Neuron (in vitro differentiated cells): Measurements from ENCODE around the gene RIN3.
"Not testable (repeated sequence)": the region's sequence is repeated elsewhere in the genome, so short reads cannot be mapped to it uniquely, and the experiment has no call there.

Experiments used
- H2AFZ ChIP-seq: one replicate; pipeline ENCODE4 v1.6.1; 2013; ENCODE audit warnings: low read depth, mild to moderate bottlenecking, inconsistent platforms, low read length, moderate library complexity
- H3K27me3 ChIP-seq: one replicate; pipeline ENCODE4 v1.6.1; 2013; ENCODE audit warnings: low read length; ENCODE audit not compliant: insufficient read depth
- H3K36me3 ChIP-seq: one replicate; pipeline ENCODE4 v1.6.1; 2013; ENCODE audit warnings: low read length; ENCODE audit not compliant: insufficient read depth
- H3K4me1 ChIP-seq: one replicate; pipeline ENCODE4 v1.6.1; 2013; ENCODE audit warnings: low read length; ENCODE audit not compliant: insufficient read depth
- H3K4me3 ChIP-seq: 2 replicates; pipeline ENCODE4 v1.5.1; 2013; ENCODE audit warnings: mild to moderate bottlenecking, low read length, moderate library complexity
- H3K9me3 ChIP-seq: one replicate; pipeline ENCODE4 v1.6.1; 2013; ENCODE audit warnings: low read length

The RIN3 gene

GRCh38 chr14:92635896-92636295 is 122.3 kb downstream of the RIN3 start:
- Histone ChIP-seq H3K4me3 (no peak overlapping the region), H3K9me3 (no peaks in the 10 kb centered on the region), H2AFZ (no peak overlapping the region), H3K27me3 (no peaks in the 10 kb centered on the region), H3K36me3 (no peaks in the 10 kb centered on the region), H3K4me1 (peaks cover 9% of the 10 kb centered on the region)

GRCh38 chr14:92637228-92637627 is 123.6 kb downstream of the RIN3 start:
- Histone ChIP-seq H3K9me3 (no peaks in the 10 kb centered on the region), H3K4me3 (no peak overlapping the region), H2AFZ (no peak overlapping the region), H3K4me1 (peaks cover 9% of the 10 kb centered on the region), H3K36me3 (no peaks in the 10 kb centered on the region), H3K27me3 (no peaks in the 10 kb centered on the region)

GRCh38 chr14:92637864-92638263 is 124.3 kb downstream of the RIN3 start:
- Histone ChIP-seq H3K4me1 (peaks cover 9% of the 10 kb centered on the region), H3K9me3 (no peaks in the 10 kb centered on the region), H3K4me3 (no peak overlapping the region), H3K36me3 (no peaks in the 10 kb centered on the region), H3K27me3 (no peaks in the 10 kb centered on the region), H2AFZ (no peak overlapping the region)

GRCh38 chr14:92638266-92638665 is 124.7 kb downstream of the RIN3 start:
- Histone ChIP-seq H3K36me3 (no peaks in the 10 kb centered on the region), H3K4me1 (peaks cover 9% of the 10 kb centered on the region), H3K27me3 (no peaks in the 10 kb centered on the region), H3K4me3 (no peak overlapping the region), H3K9me3 (no peaks in the 10 kb centered on the region), H2AFZ (no peak overlapping the region)

- Histone ChIP-seq H2AFZ (no peak overlapping the region), H3K4me1 (peaks cover 9% of the 10 kb centered on the region), H3K27me3 (no peaks in the 10 kb centered on the region), H3K9me3 (no peaks in the 10 kb centered on the region), H3K36me3 (no peaks in the 10 kb centered on the region), H3K4me3 (no peak overlapping the region)
These were observed 125.3 kb downstream of the RIN3 start for GRCh38 chr14:92638904-92639303.

GRCh38 chr14:92639472-92640117 is 126.0 kb downstream of the RIN3 start:
- not testable (repeated sequence) for H3K4me1 ChIP-seq, H3K9me3 ChIP-seq, H3K36me3 ChIP-seq, H2AFZ ChIP-seq, H3K4me3 ChIP-seq, H3K27me3 ChIP-seq

GRCh38 chr14:92641306-92641705 is 127.7 kb downstream of the RIN3 start:
- H3K36me3 ChIP-seq: no peaks in the 10 kb centered on the region
- H3K27me3 ChIP-seq: no peaks in the 10 kb centered on the region
- H3K4me3 ChIP-seq: no peak overlapping the region
- no peak overlapping the region for H2AFZ ChIP-seq
- no peaks in the 10 kb centered on the region for H3K9me3 ChIP-seq
- peaks cover 9% of the 10 kb centered on the region for H3K4me1 ChIP-seq

- no peaks in the 10 kb centered on the region for H3K27me3 ChIP-seq
- no peaks in the 10 kb centered on the region for H3K36me3 ChIP-seq
- peaks cover 12% of the 10 kb centered on the region for H3K4me1 ChIP-seq
- no peak overlapping the region for H2AFZ ChIP-seq
- no peak overlapping the region for H3K4me3 ChIP-seq
- no peaks in the 10 kb centered on the region for H3K9me3 ChIP-seq
These were observed 130.8 kb downstream of the RIN3 start for GRCh38 chr14:92644171-92644969.

GRCh38 chr14:92644970-92645515 is 131.5 kb downstream of the RIN3 start:
- no peaks in the 10 kb centered on the region for H3K27me3 ChIP-seq
- H3K4me1 ChIP-seq: peaks cover 12% of the 10 kb centered on the region
- H3K4me3 ChIP-seq: no peak overlapping the region

GRCh38 chr14:92645841-92646478 is 132.4 kb downstream of the RIN3 start:
- H2AFZ ChIP-seq: no peak overlapping the region
- peaks cover 12% of the 10 kb centered on the region for H3K4me1 ChIP-seq
- H3K36me3 ChIP-seq: no peaks in the 10 kb centered on the region
- H3K9me3 ChIP-seq: no peaks in the 10 kb centered on the region
- no peaks in the 10 kb centered on the region for H3K27me3 ChIP-seq
- H3K4me3 ChIP-seq: no peak overlapping the region

More at GRCh38 chr14:92644970-92645515, 131.5 kb downstream of the RIN3 start:
- Histone ChIP-seq H2AFZ (no peak overlapping the region), H3K36me3 (no peaks in the 10 kb centered on the region), H3K9me3 (no peaks in the 10 kb centered on the region)

- Histone ChIP-seq H2AFZ (no peak overlapping the region), H3K4me3 (no peak overlapping the region), H3K36me3 (no peaks in the 10 kb centered on the region), H3K9me3 (no peaks in the 10 kb centered on the region), H3K27me3 (no peaks in the 10 kb centered on the region), H3K4me1 (peaks cover 12% of the 10 kb centered on the region)
These were observed 133.6 kb downstream of the RIN3 start for GRCh38 chr14:92646952-92647796.

GRCh38 chr14:92647797-92648279 is 134.3 kb downstream of the RIN3 start:
- Histone ChIP-seq H3K36me3 (peaks cover 3% of the 10 kb centered on the region), H3K4me3 (no peak overlapping the region), H3K4me1 (peaks cover 12% of the 10 kb centered on the region)

More at GRCh38 chr14:92647797-92648279, 134.3 kb downstream of the RIN3 start:
- Histone ChIP-seq H3K27me3 (no peaks in the 10 kb centered on the region), H3K9me3 (no peaks in the 10 kb centered on the region), H2AFZ (no peak overlapping the region)
